ENCODE data around the gene EDDM3A. TPM values are rescaled to one million over a fixed set of nuclear protein-coding genes. Genes with fewer than 3 reads are reported as not detected.
A peak's percentile ranks its signal among the peaks of the same experiment; 100 is the strongest.
"Not testable (repeated sequence)": the region's sequence is repeated elsewhere in the genome, so short reads cannot be mapped to it uniquely, and the experiment has no call there.

Gene EDDM3A
- polyA plus RNA-seq, 2 of the 4 experiments (the other 2 are of a cell fraction), result not detected

DNA sequence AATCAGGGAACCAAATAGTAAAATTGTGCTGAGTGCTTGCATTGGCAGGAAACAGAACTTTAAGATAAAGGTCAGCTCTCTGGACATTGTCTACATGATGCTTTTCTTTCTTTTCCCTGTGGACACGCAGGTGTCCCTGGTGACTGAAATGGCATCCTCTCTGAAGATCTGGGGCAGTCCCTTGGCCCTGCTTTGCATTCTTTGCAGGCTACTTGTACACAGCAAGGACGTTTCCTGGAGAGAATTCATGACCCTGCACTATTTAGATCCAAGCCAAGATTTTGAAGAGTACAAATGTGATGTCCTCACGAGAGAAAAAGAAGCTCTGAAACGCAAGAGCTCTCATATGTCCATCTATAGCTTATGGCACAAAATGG, 11.3 kb upstream of the EDDM3A start (continued):
- no peak for TF ChIP-seq HOXB13 (CRISPR knock-in tag; IDR thresholded peaks at IDR 0.05; ENCODE audit: low read depth)

DNA sequence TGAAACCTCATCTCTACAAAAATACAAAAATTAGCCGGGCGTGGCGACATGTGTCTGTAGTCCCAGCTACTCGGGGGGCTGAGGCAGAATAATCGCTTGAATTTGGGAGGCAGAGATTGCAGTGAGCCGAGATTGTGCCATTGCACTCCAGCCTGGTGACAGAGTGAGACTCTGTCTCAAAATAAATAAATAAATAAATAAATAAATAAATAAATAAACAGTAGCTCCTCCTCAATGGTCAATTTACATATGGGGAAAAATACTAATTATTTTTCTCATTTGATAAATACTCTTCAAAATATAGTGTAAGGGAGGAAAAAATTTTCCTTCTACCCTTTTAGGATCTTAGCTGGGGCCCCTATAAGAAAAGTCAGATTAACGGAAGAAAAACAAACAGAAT, 7.4 kb upstream of the EDDM3A start:
- ATAC-seq; POLR2A ChIA-PET; H3K4me2 ChIP-seq; FAIRE-seq; H3K4me3 ChIP-seq; H3K4me1 ChIP-seq; H3K9me3 ChIP-seq; H3K27ac ChIP-seq; DNase-seq (ENCODE audit: low read depth in 1 of 2, low spot score in 1 of 2): not testable (repeated sequence)
- CTCF ChIA-PET, result interaction anchor here (1.1 to 1.4 kb wide), 3 partner anchors 40 to 120 kb away, joined by 3 to 6 read pairs (median 3); no protein-coding TSS in a partner anchor
- peak; percentile 70 for TF ChIP-seq ZC3H11A (IDR thresholded peaks at IDR 0.05)
- 39% methylated on average over 7 of the region's 7 CpGs for WGBS (ENCODE audit: missing lambda C conversion rate)

DNA sequence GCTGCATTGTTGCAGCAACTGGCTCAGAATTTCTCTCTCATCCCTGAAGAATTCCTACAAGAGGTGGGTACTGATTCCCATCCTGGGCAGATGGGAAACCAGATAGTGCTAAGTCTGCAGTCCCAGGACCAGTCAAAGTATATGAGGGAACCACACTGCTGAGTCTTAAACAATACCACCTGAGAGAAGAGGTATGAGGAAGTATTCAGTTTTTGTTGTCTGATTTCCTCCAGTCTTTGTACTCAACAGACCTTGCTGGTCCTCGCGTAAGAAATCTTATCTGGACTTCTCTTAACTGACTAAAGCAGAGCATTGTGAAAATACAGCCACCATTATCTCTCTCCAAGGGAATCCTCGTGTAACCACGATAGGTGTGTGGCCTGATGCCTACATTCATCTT, 3.6 kb upstream of the EDDM3A start:
- Histone ChIP-seq H3K9me3 (no peaks in the 10 kb centered on the region), H3K4me2 (no peak overlapping the region), H3K27ac (no peak overlapping the region), H3K4me3 (no peak overlapping the region), H3K4me1 (no peaks in the 10 kb centered on the region)
- FAIRE-seq, result no peak
- TF ChIP-seq, protein P1, sequence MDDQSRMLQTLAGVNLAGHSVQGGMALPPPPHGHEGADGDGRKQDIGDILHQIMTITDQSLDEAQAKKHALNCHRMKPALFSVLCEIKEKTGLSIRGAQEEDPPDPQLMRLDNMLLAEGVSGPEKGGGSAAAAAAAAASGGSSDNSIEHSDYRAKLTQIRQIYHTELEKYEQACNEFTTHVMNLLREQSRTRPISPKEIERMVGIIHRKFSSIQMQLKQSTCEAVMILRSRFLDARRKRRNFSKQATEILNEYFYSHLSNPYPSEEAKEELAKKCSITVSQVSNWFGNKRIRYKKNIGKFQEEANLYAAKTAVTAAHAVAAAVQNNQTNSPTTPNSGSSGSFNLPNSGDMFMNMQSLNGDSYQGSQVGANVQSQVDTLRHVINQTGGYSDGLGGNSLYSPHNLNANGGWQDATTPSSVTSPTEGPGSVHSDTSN (IDR thresholded peaks at IDR 0.05), result no peak
- no peak for TF ChIP-seq NR3C1 (IDR thresholded peaks at IDR 0.05)
- TF ChIP-seq CBX8 (IDR thresholded peaks at IDR 0.05), result no peak
- no peak for TF ChIP-seq MYC (IDR thresholded peaks at IDR 0.05; ENCODE audit: borderline replicate concordance, low read length)
- TF ChIP-seq, protein P2, sequence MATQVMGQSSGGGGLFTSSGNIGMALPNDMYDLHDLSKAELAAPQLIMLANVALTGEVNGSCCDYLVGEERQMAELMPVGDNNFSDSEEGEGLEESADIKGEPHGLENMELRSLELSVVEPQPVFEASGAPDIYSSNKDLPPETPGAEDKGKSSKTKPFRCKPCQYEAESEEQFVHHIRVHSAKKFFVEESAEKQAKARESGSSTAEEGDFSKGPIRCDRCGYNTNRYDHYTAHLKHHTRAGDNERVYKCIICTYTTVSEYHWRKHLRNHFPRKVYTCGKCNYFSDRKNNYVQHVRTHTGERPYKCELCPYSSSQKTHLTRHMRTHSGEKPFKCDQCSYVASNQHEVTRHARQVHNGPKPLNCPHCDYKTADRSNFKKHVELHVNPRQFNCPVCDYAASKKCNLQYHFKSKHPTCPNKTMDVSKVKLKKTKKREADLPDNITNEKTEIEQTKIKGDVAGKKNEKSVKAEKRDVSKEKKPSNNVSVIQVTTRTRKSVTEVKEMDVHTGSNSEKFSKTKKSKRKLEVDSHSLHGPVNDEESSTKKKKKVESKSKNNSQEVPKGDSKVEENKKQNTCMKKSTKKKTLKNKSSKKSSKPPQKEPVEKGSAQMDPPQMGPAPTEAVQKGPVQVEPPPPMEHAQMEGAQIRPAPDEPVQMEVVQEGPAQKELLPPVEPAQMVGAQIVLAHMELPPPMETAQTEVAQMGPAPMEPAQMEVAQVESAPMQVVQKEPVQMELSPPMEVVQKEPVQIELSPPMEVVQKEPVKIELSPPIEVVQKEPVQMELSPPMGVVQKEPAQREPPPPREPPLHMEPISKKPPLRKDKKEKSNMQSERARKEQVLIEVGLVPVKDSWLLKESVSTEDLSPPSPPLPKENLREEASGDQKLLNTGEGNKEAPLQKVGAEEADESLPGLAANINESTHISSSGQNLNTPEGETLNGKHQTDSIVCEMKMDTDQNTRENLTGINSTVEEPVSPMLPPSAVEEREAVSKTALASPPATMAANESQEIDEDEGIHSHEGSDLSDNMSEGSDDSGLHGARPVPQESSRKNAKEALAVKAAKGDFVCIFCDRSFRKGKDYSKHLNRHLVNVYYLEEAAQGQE (IDR thresholded peaks at IDR 0.05), result no peak
- no peak for TF ChIP-seq RCOR1 (IDR thresholded peaks at IDR 0.05; ENCODE audit: low read depth, low read length)
- no peak for TF ChIP-seq MAFK (IDR thresholded peaks at IDR 0.05; ENCODE audit: partially characterized antibody)
- TF ChIP-seq RNF2 (IDR thresholded peaks at IDR 0.05; ENCODE audit: borderline replicate concordance, low read depth), result no peak
- TF ChIP-seq BHLHE40 (IDR thresholded peaks at IDR 0.05; ENCODE audit: low read depth, low read length), result no peak
- no peak for TF ChIP-seq FOXS1 (CRISPR knock-in tag; IDR thresholded peaks at IDR 0.05)
- DNase-seq (ENCODE audit: low read depth in 1 of 2, low spot score in 1 of 2), result no peak
- ChIA-PET CTCF (no interaction called here), POLR2A (no interaction called here)
- no peak for ATAC-seq
- 49% methylated on average over 4 of the region's 4 CpGs for WGBS (ENCODE audit: missing lambda C conversion rate)

DNA sequence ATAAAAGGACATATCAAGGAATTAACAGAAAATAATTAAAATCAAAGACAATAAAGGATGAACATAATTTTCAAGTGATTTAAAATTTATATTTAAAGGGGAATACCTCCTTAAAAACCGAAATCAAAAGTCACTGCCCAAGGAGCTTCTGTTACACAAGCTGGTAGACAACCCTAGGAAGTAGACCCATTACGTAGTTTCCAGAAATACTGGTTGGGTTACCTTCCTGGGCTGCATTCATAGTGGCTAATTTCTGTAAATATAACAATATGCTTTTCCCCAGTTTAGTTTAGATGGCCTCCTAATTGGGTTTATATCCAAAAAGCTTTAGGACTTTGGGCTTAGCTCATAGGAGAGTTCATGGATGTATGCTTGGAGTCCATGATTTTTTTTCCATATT, 2.1 kb upstream of the EDDM3A start:
- DNase-seq (ENCODE audit: low read depth in 1 of 2, low spot score in 1 of 2), result no peak
- Histone ChIP-seq H3K9me3 (no peaks in the 10 kb centered on the region), H3K4me2 (no peak overlapping the region), H3K27ac (no peak overlapping the region), H3K4me1 (no peaks in the 10 kb centered on the region), H3K4me3 (no peak overlapping the region)
- no peak for ATAC-seq
- ChIA-PET CTCF (interaction anchor here (0.5 to 1.2 kb wide), 3 partner anchors 12 to 256 kb away, joined by 3 read pairs; no protein-coding TSS in a partner anchor), POLR2A (no interaction called here)
- 30% methylated on average over 2 of the region's 2 CpGs for whole genome bisulfite sequencing (ENCODE audit: missing lambda C conversion rate)
- TF ChIP-seq ZC3H11A (IDR thresholded peaks at IDR 0.05), result no peak
- TF ChIP-seq, protein P3, sequence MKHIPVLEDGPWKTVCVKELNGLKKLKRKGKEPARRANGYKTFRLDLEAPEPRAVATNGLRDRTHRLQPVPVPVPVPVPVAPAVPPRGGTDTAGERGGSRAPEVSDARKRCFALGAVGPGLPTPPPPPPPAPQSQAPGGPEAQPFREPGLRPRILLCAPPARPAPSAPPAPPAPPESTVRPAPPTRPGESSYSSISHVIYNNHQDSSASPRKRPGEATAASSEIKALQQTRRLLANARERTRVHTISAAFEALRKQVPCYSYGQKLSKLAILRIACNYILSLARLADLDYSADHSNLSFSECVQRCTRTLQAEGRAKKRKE (CRISPR knock-in tag; IDR thresholded peaks at IDR 0.05; ENCODE audit: low read depth), result no peak
- TF ChIP-seq HOXB5 (CRISPR knock-in tag; IDR thresholded peaks at IDR 0.05), result no peak
- no peak for FAIRE-seq

All from A549 (cell line).